Hepatocyte (in vitro differentiated cells): ENCODE data around the gene RLF. TPM values are rescaled to one million over a fixed set of nuclear protein-coding genes. Genes with fewer than 3 reads are reported as not detected.

Source experiments
- DNase-seq: peaks from one replicate; pipeline ENCODE4 v3.0.0-alpha.2; 2016; ENCODE audit warnings: low spot score
- H2AFZ ChIP-seq: fragments of 200-600 bp; sonication (generic); 2 replicates; pipeline ENCODE4 v1.6.0; 2016; ENCODE audit warnings: antibody characterized with exemption, mild to moderate bottlenecking
- H3K27ac ChIP-seq: fragments of 200-600 bp; sonication (generic); 2 replicates; pipeline ENCODE4 v1.5.1; 2016; ENCODE audit warnings: mild to moderate bottlenecking
- H3K27me3 ChIP-seq: fragments of 200-600 bp; sonication (generic); 2 replicates; pipeline ENCODE4 v1.6.1; 2016
- H3K36me3 ChIP-seq: fragments of 200-600 bp; sonication (generic); replicated peaks from 2 replicates; pipeline ENCODE4 v1.5.1; 2016; ENCODE audit warnings: low read depth; ENCODE audit not compliant: insufficient read depth
- H3K4me1 ChIP-seq: fragments of 200-600 bp; sonication (generic); 2 replicates; pipeline ENCODE4 v1.5.1; 2016; ENCODE audit warnings: mild to moderate bottlenecking, moderate library complexity; ENCODE audit not compliant: insufficient read depth
- H3K4me2 ChIP-seq: fragments of 200-600 bp; sonication (generic); 2 replicates; pipeline ENCODE4 v1.6.0; 2016
- H3K4me3 ChIP-seq: fragments of 200-600 bp; sonication (generic); 2 replicates; pipeline ENCODE4 v1.5.1; 2016; ENCODE audit warnings: mild to moderate bottlenecking
- H3K79me2 ChIP-seq: fragments of 200-600 bp; sonication (generic); 2 replicates; pipeline ENCODE4 v1.6.0; 2017; ENCODE audit warnings: mild to moderate bottlenecking
- H3K9me2 ChIP-seq: fragments of 200-600 bp; sonication (generic); replicated peaks from 2 replicates; pipeline ENCODE4 v1.6.0; 2017; ENCODE audit warnings: mild to moderate bottlenecking; ENCODE audit not compliant: insufficient read depth
- H3K9me3 ChIP-seq: fragments of 200-600 bp; sonication (generic); 2 replicates; pipeline ENCODE4 v1.5.1; 2016; ENCODE audit warnings: low read depth, mild to moderate bottlenecking
- H4K20me1 ChIP-seq: fragments of 200-600 bp; sonication (generic); 2 replicates; pipeline ENCODE4 v1.6.0; 2016; ENCODE audit warnings: mild to moderate bottlenecking; ENCODE audit not compliant: insufficient read depth, poor library complexity, severe bottlenecking
- CTCF ChIP-seq: fragments of 200-600 bp; sonication (generic); IDR thresholded peaks from 2 replicates; pipeline ENCODE4 v1.5.1; 2016; ENCODE audit warnings: antibody characterized with exemption, mild to moderate bottlenecking; ENCODE audit not compliant: poor library complexity
- EZH2 ChIP-seq: fragments of 200-600 bp; sonication (generic); IDR thresholded peaks from 2 replicates; pipeline ENCODE4 v1.6.1; 2016; ENCODE audit warnings: antibody characterized with exemption, mild to moderate bottlenecking, borderline replicate concordance
- EZH2phosphoT487 ChIP-seq: fragments of 200-600 bp; sonication (generic); IDR thresholded peaks from one replicate; pipeline ENCODE4 v1.6.1; 2018; ENCODE audit warnings: antibody characterized with exemption, mild to moderate bottlenecking, low read depth, moderate library complexity; ENCODE audit not compliant: unreplicated experiment, severe bottlenecking
- WGBS: methylation state at CpG from one replicate; pipeline ENCODE4 v1.1.6; 2016; ENCODE audit warnings: low lambda C conversion rate; ENCODE audit errors: missing lambda C conversion rate; 5-methylcytosine and 5-hydroxymethylcytosine counted together
- polyA plus RNA-seq: library from polyadenylated mRNA; unstranded; fragments of >200 nt; fragmentation: Nextera tagmentation; extraction: Ambion mirVana; gene quantifications from 2 replicates; pipeline ENCODE4 v1.2.1, GENCODE V29; 2016
- total RNA-seq: library from RNA; depleted of rRNA; stranded (reverse); fragments of >200 nt; gene quantifications from 2 replicates; pipeline ENCODE4 v1.2.3, GENCODE V29; 2014

Gene RLF
- total and polyA plus RNA-seq, 2 experiments from 2014 or later, result 3.9 to 18.8 TPM

- Histone ChIP-seq H3K4me1 (no peaks in the 10 kb centered on the region), H3K36me3 (no peaks in the 10 kb centered on the region), H2AFZ (no peak overlapping the region), H3K9me3 (no peaks in the 10 kb centered on the region), H3K4me3 (no peak overlapping the region), H3K27me3 (no peaks in the 10 kb centered on the region), H4K20me1 (no peaks in the 10 kb centered on the region), H3K9me2 (no peaks in the 10 kb centered on the region), H3K79me2 (peaks cover 5% of the 10 kb centered on the region), H3K4me2 (no peak overlapping the region), H3K27ac (no peak overlapping the region)
- 100% methylated on average over 1 of the region's 1 CpG for WGBS
- TF ChIP-seq EZH2phosphoT487, result no peak
- no peak for DNase-seq
Observed at GRCh38 chr1:40197656-40198055, 36.5 kb downstream of the RLF start.

- TF ChIP-seq EZH2phosphoT487, result no peak
- no peak for TF ChIP-seq EZH2
- TF ChIP-seq CTCF, result no peak
- H3K36me3 ChIP-seq, result no peaks in the 10 kb centered on the region
- no peak overlapping the region for H2AFZ ChIP-seq
- no peak overlapping the region for H3K27ac ChIP-seq
- H3K9me2 ChIP-seq, result no peaks in the 10 kb centered on the region
- no peaks in the 10 kb centered on the region for H3K9me3 ChIP-seq
- DNase-seq, result no peak
- no peaks in the 10 kb centered on the region for H3K27me3 ChIP-seq
- H3K4me1 ChIP-seq, result no peaks in the 10 kb centered on the region
- H3K79me2 ChIP-seq, result peaks cover 8% of the 10 kb centered on the region
- no peak overlapping the region for H3K4me3 ChIP-seq
- WGBS, result 84% methylated on average over 3 of the region's 3 CpGs
- no peak overlapping the region for H3K4me2 ChIP-seq
- H4K20me1 ChIP-seq, result no peaks in the 10 kb centered on the region
Observed at GRCh38 chr1:40199126-40199525, 37.9 kb downstream of the RLF start.

GRCh38 chr1:40204856-40205255 lies 43.7 kb downstream of the RLF start:
- peaks cover 3% of the 10 kb centered on the region for H4K20me1 ChIP-seq
- H3K4me1 ChIP-seq, result no peaks in the 10 kb centered on the region
- no peak overlapping the region for H2AFZ ChIP-seq
- H3K9me3 ChIP-seq, result no peaks in the 10 kb centered on the region
- TF ChIP-seq CTCF (no peak), EZH2phosphoT487 (no peak), EZH2 (no peak)
- 91% methylated on average over 4 of the region's 4 CpGs for WGBS
- H3K4me2 ChIP-seq, result no peak overlapping the region
- DNase-seq, result no peak
- no peaks in the 10 kb centered on the region for H3K9me2 ChIP-seq
- H3K36me3 ChIP-seq, result no peaks in the 10 kb centered on the region
- H3K27me3 ChIP-seq, result no peaks in the 10 kb centered on the region
- no peak overlapping the region for H3K27ac ChIP-seq
- no peak overlapping the region for H3K4me3 ChIP-seq
- peaks cover 16% of the 10 kb centered on the region for H3K79me2 ChIP-seq

GRCh38 chr1:40210511-40211204 lies 49.5 kb downstream of the RLF start:
- Histone ChIP-seq H3K4me1 (no peaks in the 10 kb centered on the region), H3K4me3 (no peak overlapping the region), H3K27ac (no peak overlapping the region), H3K9me3 (no peaks in the 10 kb centered on the region), H3K27me3 (no peaks in the 10 kb centered on the region), H3K79me2 (peaks cover 11% of the 10 kb centered on the region), H3K36me3 (no peaks in the 10 kb centered on the region), H4K20me1 (peaks cover 3% of the 10 kb centered on the region), H3K9me2 (no peaks in the 10 kb centered on the region), H2AFZ (no peak overlapping the region), H3K4me2 (no peak overlapping the region)
- TF ChIP-seq EZH2phosphoT487 (no peak), EZH2 (no peak), CTCF (no peak)
- WGBS, result 97% methylated on average over 3 of the region's 3 CpGs
- DNase-seq, result no peak
